Hematopoietic multipotent progenitor cell treated with erythropoietin and hydrocortisone succinate and interleukin-3 and kit ligand, for 17 days (in vitro differentiated cells): ENCODE data around the gene EXOC7.
"Not testable (repeated sequence)": the region's sequence is repeated elsewhere in the genome, so short reads cannot be mapped to it uniquely, and the experiment has no call there.

Experiments used
- DNase-seq: peaks from one replicate; pipeline ENCODE4 v3.0.0-alpha.2; 2015; ENCODE audit warnings: low spot score

Gene EXOC7

DNA sequence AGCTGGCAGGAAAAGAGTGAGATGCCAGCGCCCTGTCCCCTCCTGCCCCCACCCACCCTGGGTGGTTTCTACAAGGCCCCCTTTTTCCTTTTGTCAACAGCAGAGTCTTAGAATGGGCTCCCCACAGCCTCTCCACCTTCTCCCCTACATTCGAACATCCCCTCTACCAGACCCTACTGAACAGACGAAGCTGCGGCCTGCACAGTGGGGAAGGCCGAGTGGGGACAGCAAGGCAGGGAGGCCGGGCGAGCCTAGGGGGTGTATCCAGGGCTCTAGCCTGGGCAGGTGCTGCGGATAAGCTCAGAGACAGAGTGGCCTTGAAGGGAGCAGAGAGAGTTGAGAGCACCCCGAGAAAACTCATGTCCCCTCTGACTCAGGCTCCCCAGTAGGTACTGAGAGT lies 17.2 kb downstream of the EXOC7 start:
- no peak for DNase-seq

DNA sequence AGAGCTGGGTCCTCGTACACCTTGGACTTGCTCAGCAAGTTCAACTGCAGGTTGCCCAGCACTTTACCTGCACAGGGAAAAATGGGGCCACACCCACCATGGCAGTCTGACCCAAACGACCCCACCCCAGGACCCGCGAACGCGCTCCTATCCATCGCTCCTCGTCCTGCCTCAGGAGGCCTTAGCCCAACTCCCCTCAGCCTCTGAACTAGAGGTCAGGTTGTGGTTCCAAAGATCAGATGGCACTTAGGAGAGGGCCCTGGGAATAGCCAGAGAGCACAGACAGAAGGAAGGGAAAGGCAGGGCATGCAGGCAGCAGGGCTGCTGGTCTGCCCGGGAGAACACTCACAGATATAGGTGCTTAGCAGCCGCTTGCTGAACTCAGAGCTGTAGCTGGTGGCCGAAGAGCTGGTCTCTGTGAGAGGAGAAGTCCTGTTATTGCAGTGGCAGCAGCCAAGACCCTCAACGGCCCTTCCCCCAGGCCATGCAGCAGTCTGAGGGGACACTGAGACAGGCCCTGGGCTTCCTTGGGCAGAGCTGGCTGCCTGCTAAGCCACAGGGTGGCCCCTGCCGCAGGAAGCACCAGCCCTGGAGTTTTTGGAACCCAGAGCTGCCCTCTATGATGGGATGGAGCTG lies 17.7 kb downstream of the EXOC7 start:
- DNase-seq = no peak

DNA sequence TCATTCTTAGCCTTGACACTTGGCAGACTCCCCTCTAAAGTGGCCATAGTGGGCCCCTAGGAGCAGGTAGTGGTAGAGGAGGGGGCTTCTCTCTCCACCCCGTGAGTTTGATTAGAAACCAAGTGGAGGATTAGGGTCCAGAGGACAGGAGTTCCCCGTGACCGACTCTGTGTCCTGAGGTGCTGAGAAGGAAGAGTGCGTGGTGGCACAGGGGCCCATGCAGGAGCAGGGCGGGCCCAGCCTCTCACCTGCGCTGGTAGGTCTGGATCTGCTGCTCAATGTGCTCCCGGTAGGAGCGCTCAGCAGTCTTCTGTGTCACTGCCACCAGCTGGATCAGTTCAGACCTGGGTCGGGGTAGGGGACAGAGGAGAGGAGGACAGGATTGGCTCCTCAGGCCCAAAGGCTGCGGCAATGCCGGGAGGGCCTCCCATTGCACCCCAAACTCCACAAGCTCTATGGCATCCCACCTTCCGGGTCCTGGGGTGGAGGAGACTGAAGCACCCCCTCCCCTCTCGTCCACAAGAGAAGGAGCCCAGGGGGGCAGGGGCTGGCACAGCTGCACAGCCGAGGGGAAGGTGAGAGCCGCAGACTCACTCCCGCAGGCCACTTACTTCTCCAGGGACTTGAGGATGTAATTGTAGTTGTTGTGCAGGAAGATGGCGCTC lies 18.4 kb downstream of the EXOC7 start:
- no peak for DNase-seq

DNA sequence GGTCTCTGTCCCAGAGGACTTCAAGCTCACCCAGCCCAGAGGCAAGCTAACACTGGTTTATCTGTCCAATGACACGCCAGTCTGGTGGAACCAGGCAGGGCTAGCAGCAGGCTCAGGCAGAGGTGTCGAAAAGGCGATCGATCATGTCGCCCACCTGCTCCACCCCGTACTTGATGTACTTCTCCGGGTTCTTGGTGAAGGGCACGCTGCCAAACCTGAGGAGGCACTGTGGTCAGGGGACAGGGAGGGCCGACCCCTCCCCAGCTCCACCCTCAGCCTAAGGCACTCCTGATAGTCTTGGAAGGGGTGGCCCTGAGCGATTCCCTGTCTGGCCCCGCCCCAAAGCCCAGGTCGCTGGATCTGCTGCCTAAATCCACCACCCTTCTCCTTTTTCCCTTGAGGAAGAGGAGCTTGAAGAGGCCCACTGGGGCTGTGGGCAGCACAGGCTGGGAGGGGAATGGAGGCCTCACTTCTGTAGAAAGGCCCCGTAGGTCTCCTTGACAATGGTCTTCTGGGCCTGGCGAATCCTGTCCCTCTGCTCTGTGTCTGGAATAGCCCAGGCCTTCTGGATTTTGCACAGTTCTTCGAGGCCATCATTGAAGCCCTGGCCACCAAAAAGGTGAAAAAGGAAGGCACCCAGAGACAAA lies 19.9 kb downstream of the EXOC7 start:
- no peak for DNase-seq

DNA sequence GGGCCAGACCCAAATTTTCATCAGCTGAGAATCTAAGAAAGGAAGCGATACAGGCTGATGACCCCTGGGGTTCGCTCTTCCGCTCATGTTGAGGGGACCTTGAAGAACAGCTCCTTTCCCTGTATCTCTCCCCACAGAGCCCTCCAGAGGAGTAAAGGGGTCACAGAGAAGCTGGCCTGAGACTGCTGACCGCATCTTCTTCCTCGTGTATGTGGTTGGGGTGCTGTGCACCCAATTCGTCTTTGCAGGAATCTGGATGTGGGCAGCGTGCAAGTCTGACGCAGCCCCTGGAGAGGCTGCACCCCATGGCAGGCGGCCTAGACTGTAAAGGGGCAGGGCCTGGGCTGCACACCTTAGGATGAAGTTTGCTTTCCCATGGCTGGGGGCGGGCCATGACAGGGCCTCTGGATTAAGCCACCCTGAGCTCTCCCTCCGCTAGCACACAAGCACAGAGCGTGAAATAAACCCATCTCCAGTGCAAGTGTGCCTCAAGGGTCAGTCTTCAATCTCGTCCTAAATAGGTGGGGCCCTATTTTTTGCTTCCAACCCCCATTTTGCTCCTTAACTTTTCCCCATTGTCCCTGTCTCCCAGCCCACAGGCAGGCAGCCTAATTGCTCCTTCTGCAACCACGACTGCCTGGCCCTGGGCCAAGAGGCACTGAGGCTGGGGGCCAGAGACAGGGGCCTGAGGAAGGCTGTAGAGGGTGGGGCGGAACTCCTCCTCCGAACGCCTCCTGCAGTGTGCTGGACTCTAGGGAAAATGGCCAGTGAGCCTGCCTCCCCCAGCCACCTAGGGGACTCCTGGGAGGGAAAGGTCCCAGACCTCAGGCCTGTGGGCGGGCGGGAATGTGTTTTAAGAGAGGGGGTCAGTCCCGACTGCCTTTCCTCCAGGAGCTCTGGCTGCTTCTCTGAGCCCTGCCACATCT lies 21.0 kb downstream of the EXOC7 start:
- no peak for DNase-seq

DNA sequence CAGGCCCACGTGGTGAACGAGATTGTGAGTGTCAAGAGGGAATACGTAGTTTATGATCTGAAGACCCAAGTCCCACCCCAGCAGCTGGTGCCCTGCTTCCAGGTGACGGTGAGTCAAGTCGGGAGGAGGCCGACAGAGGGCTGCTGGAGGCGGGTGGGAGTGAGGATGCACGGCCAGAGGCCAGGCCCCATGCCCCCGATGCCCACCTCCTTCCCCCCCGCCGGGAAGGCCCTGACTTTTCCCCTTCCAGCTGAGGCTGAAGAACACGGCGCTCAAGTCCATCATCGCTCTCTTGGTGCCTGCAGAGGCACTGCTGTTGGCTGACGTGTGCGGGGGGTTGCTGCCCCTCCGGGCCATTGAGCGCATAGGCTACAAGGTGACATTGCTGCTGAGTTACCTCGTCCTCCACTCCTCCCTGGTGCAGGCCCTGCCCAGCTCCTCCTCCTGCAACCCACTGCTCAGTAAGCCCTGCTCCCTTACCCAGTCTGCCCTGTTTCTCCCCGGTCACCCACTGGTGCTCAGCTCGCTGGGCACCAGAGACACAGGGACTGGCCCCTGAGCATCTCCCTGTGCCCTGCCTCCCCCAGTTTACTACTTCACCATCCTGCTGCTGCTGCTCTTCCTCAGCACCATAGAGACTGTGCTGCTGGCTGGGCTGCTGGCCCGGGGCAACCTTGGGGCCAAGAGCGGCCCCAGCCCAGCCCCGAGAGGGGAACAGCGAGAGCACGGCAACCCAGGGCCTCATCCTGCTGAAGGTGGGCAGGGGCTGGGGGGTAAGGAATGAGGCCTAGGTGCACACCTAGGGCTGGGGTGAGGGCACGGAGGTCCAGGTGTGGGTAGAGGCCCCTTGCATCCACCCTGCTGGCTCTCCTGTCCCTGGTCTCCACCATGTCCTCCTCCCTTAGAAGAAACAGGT lies 22.0 kb downstream of the EXOC7 start:
- DNase-seq = no peak

DNA sequence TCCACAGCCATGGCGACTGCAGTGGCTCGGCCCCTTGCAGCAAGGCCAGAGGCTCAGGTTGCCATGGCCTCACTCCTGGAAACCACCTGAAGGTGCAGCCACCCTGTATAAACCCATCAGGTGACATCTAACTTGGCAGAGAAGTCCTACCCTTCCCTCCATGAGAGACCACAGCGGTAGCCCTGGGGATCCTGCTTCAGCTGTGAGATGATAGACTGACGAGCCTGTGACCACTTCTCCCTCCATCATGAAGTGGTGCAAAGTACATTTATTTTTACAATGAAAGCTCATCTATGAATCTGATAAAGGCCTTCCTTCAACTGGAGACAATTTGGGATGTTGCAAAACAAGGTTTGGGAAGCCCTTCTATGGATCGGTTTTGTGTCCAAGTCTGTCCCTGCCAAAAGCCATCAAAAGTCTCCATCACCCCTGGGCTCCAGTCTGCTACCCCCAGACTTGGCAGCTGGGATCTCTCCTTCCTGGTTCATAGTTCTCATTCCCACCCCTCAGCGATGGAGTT lies 22.8 kb downstream of the EXOC7 start:
- no peak for DNase-seq

DNA sequence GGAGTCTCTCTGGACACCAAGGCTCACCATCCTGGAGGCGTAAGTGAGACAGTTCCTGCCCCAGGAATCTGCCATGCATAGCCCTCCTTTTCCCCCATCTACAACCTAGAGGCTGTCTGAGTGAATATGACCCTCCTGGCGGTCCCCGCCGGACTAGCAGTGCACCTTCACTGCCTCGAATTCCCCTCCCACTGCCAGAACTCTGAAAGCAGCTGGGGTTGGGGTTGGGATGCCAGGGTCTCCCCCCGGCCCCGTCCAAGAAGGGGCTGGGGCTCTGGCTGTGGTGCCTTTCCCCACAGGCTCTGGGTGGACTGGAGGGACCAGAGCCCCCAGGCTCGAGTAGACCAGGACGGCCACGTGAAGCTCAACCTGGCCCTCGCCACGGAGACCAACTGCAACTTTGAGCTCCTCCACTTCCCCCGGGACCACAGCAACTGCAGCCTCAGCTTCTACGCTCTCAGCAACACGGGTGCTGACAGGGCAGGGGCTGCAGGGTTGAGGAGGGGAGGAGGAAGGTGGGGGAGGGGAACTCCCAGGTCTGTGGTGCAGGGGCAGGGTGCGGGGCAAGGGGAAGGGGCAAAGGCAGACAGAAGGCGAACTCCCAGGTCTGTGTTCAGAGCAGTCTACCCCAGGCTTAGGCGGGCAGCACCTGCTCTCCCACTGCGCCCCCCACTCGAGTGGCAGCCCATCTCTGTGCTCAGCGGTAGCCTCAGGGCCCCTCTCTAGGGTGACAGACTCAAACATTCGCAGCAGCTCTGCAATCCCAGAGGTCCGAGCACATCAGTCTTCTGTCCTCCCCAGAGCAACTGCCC lies 23.4 kb downstream of the EXOC7 start:
- no peak for DNase-seq

DNA sequence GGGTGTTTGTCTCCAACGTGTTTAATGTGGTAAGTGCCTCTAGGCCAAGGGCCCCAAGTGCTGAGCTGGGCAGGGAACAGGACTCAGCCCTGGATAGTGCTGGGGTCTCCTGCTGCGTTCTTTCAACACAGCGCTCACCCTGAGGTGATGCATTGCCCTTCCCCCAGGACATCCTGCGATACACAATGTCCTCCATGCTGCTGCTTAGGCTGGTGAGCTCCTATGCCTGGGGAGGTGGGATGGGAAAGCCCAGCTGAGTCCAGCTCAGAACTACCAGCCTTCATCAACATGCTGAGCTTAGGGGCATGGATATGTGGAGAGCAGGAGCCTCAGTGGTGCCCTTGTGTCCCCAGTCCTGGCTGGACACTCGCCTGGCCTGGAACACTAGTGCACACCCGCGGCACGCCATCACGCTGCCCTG lies 24.0 kb downstream of the EXOC7 start:
- no peak for DNase-seq

DNA sequence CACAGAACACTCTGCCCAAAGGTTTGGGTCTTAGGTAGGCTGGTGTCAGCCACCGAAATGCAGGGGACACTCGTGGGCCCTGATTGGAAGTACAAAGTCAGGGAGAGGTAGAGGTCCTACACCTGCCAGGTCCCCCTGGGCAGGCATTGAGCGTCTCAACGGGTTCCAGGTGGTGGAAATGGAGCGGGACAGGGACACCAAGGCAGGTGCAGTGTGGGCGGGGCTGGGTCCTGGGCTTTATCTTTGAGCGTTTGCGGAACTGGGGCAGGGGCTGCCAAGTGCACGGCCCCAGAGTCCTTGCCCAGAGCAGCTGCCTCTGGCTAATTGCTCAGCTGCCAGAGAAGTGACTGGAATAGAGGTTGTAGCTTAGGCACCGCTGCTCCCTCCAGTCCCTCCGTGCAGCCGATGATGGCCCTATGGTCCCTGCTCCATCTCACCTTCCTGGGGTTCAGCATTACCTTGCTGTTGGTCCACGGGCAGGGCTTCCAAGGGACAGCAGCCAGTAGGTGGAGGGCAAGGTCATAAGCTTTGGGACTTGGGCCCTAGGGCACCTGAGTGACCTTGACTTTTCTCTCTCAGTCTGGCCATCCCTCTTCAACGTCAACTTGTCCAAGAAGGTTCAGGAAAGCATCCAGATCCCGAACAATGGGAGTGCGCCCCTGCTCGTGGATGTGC lies 24.6 kb downstream of the EXOC7 start, which contains the start of gene ZACN:
Gene ZACN, plus strand, starts transcription at position 323 of the 675 bp plus-strand sequence. Its CDS starts 83 bp downstream, at position 406.
- no peak for DNase-seq

DNA sequence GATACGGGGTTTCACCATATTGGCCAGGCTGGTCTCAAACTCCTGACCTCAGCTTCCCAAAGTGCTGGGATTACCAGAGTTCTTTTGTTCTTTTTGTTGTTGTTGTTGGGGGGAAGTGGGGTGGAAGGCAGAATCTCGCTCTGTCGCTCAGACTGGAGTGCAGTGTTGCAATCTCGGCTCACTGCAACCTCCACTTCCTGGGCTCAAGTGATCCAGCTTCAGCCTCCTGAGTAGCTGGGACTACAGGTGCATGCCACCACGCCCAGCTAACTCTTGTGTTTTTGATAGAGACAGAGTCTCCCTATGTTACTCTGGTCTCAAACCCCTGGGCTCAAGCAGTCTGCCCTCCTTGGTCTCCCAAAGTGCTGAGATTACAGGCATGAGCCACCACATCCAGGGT lies 25.2 kb downstream of the EXOC7 start:
- DNase-seq = not testable (repeated sequence)

DNA sequence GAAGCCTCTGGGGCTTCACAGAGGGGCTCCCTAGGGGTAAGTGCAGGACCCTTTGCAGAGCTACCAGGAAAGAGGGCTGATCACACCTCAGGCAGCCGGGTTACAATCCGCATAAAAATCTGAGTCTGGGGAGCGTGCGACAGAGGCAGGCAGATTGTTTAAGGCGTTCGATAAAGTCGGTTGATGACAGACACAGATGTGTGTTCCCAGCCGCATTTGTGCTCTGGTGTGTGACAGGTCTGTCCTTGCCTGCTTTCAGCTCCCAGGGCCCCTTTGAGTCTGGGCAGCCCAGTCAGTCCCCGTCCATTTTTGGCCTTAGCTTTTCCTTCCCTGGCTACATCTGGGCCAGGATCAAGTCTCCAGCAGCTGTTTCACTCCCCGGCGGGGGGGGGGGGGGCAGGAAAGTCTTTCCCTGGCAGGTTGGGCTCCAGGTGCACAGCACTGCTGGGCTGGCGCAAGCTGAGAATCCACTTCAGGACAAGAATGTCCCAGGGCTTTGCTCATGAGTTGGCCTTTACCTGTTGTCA lies 25.9 kb downstream of the EXOC7 start:
- no peak for DNase-seq

DNA sequence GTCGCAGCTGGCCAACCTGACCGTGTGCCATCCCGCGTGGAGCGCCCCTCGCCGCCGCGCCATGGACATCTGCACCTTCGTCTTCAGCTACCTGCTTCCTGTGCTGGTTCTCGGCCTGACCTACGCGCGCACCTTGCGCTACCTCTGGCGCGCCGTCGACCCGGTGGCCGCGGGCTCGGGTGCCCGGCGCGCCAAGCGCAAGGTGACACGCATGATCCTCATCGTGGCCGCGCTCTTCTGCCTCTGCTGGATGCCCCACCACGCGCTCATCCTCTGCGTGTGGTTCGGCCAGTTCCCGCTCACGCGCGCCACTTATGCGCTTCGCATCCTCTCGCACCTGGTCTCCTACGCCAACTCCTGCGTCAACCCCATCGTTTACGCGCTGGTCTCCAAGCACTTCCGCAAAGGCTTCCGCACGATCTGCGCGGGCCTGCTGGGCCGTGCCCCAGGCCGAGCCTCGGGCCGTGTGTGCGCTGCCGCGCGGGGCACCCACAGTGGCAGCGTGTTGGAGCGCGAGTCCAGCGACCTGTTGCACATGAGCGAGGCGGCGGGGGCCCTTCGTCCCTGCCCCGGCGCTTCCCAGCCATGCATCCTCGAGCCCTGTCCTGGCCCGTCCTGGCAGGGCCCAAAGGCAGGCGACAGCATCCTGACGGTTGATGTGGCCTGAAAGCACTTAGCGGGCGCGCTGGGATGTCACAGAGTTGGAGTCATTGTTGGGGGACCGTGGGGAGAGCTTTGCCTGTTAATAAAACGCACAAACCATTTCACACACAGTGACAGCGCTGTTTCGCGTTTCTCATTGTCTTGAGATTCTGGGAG lies 26.6 kb downstream of the EXOC7 start:
- DNase-seq = no peak

DNA sequence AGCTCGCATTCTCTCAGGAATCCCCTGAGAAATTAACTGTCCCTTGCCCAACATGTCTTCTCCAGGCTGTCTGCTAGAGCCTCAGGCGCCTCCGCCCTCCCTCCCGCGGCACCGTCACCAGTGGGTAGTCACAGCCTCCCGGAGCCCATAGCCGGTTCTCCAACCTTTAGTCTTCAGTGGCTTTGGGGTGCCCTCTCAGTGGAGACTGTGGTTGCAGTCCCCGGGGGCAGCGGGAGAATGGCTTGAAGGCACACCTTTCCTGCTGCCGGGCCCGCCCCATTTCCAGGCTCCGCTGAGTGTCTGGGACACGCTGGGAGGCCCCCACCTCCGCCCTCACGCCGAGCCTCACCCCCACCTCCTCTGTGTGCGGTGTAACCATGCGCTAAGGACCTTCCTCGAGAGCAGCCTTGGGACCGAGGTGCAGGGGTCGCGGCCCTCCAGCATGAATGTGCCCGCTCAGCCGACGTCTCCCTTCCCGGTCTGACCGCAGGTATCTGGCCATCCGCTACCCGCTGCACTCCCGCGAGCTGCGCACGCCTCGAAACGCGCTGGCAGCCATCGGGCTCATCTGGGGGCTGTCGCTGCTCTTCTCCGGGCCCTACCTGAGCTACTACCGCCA lies 27.3 kb downstream of the EXOC7 start:
- no peak for DNase-seq

DNA sequence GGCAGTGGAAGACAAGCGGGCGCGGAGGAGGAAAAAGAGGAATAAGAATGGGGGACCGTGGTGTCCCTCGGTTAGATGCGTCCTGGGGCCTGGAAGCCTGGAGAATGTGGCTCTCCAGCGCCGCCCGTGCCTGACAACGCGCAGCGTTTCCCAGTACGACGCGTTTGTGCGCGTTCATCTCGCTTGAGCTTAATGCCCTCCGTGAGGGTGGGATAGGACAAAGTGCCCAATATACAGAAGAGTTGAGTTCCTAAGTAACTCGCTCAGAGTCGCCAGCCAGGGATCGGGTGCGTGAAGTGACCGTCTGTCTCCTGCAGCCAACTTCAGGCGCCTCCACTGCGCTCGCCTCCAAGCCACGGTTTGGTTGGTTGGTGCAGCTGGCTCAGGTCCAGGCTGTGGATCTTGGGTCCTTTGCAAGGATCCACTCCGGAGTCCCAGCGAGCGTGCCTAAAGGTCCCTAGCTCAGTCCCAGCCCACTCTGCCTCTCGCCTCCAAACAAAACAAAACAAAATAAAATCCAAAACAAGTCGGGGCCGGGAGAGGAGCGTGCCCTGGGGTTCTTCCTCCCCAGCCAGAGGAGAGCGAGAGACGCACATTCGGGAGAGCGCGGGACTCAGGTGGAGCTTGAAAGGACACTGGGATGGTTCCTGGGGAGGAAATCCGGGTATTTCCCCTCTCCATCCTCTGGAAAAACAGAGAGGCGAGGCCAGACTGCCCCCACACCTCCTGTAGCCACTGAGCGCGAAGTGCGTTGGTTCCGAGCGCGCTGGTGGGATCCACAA lies 28.0 kb downstream of the EXOC7 start:
- no peak for DNase-seq

DNA sequence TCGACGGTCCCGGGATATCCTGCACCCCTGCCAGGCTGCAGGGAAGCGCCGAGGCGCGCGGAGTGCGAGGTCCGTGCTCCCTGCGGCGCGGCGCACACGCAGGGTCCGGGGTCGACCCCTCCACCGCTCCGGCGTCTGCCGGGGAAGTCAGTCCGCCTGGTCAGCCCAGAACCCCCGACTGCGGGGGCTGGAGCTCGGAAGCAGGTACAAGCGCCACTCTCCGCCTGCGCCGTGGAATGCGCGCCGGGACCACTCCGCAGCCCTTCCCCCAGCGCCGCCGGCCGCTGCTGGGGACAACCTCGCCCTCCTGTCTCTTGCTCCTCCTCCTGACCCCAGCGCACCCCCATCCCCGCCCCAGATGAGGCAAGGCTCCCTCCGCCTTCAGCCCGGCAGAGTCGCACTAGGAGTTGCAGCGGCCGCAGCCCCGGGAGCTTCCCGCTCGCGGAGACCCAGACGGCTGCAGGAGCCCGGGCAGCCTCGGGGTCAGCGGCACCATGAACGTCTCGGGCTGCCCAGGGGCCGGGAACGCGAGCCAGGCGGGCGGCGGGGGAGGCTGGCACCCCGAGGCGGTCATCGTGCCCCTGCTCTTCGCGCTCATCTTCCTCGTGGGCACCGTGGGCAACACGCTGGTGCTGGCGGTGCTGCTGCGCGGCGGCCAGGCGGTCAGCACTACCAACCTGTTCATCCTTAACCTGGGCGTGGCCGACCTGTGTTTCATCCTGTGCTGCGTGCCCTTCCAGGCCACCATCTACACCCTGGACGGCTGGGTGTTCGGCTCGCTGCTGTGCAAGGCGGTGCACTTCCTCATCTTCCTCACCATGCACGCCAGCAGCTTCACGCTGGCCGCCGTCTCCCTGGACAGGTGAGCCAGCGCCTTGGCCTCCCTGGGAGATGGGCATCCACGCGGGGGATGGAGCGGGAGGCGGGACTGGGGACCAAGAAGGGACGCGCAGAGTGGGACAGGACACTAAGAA lies 28.9 kb downstream of the EXOC7 start, which contains the start of gene GALR2:
Gene GALR2, plus strand, starts transcription at position 392 of the 974 bp plus-strand sequence. Its CDS starts 103 bp downstream, at position 495.
- no peak for DNase-seq
